PC-9 (cell line): ENCODE data around the gene RPL5.

Experiments
- EZH2 ChIP-seq: fragments of 200-600 bp; sonication (generic); IDR thresholded peaks from 2 replicates; pipeline ENCODE4 v1.8.0; 2017; ENCODE audit warnings: antibody characterized with exemption, low read depth
- TF ChIP-seq, protein P1 (sequence below): fragments of 200-600 bp; sonication (generic); conservative IDR thresholded peaks from 2 replicates; pipeline ENCODE4 v1.6.1; 2017; ENCODE audit warnings: mixed run types, antibody characterized with exemption, mild to moderate bottlenecking, moderate library complexity

DNA sequence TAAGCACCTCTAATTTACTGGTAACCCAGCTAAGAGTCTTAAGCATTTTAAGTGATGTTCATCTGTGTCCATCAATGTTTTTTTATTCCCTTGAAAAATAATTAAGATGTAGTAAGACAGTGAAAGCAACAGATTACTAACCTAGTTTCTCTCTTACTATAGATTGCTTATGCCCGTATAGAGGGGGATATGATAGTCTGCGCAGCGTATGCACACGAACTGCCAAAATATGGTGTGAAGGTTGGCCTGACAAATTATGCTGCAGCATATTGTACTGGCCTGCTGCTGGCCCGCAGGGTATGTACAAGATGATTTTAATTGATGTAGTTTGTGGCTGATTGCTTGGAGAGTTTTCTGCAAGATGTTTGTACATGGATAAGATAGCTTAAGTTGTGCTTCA, 2.8 kb downstream of the RPL5 start:
- TF ChIP-seq, protein P1, sequence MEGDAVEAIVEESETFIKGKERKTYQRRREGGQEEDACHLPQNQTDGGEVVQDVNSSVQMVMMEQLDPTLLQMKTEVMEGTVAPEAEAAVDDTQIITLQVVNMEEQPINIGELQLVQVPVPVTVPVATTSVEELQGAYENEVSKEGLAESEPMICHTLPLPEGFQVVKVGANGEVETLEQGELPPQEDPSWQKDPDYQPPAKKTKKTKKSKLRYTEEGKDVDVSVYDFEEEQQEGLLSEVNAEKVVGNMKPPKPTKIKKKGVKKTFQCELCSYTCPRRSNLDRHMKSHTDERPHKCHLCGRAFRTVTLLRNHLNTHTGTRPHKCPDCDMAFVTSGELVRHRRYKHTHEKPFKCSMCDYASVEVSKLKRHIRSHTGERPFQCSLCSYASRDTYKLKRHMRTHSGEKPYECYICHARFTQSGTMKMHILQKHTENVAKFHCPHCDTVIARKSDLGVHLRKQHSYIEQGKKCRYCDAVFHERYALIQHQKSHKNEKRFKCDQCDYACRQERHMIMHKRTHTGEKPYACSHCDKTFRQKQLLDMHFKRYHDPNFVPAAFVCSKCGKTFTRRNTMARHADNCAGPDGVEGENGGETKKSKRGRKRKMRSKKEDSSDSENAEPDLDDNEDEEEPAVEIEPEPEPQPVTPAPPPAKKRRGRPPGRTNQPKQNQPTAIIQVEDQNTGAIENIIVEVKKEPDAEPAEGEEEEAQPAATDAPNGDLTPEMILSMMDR: no peak
- TF ChIP-seq EZH2: no peak
